Thoracic aorta (tissue), 2 donors: Measurements from ENCODE around the gene BICRA. TPM values are rescaled to one million over a fixed set of nuclear protein-coding genes. Genes with fewer than 3 reads are reported as not detected.
"Not testable (repeated sequence)": the region's sequence is repeated elsewhere in the genome, so short reads cannot be mapped to it uniquely, and the experiment has no call there.

Source experiments
- ATAC-seq: fragments of 150-250 bp; one replicate; pipeline ENCODE4 v1.8.0; 2017; ENCODE audit warnings: low read depth; ENCODE audit not compliant: insufficient number of reproducible peaks, low FRiP score
- DNase-seq: peaks from one replicate; pipeline ENCODE4 v3.0.0-alpha.2; 2020; ENCODE audit warnings: low spot score
- H3K27ac ChIP-seq, 2 donors: fragments of 200-600 bp; sonication (generic); 1 replicate in 1 of 2; 2 replicates in 1 of 2; pipeline ENCODE4 v1.5.1; 2016; ENCODE audit warnings: mild to moderate bottlenecking in 2 of 2, moderate library complexity in 2 of 2
- H3K27me3 ChIP-seq: fragments of 200-600 bp; sonication (generic); replicated peaks from 2 replicates; pipeline ENCODE4 v1.6.0; 2016; ENCODE audit warnings: mild to moderate bottlenecking; ENCODE audit not compliant: insufficient read depth
- H3K36me3 ChIP-seq: fragments of 200-600 bp; sonication (generic); one replicate; pipeline ENCODE4 v1.5.1; 2016
- H3K4me1 ChIP-seq, 2 donors: fragments of 200-600 bp; sonication (generic); 1 replicate in 1 of 2; 2 replicates in 1 of 2; pipeline versions ENCODE4 v1.5.1 to v1.6.0; 2016; ENCODE audit warnings: low read depth in 2 of 2, mild to moderate bottlenecking in 1 of 2; ENCODE audit not compliant: control insufficient read depth in 1 of 2
- H3K4me3 ChIP-seq: fragments of 200-600 bp; sonication (generic); 2 replicates; pipeline ENCODE4 v1.5.1; 2016; ENCODE audit warnings: mild to moderate bottlenecking
- H3K9me3 ChIP-seq: fragments of 200-600 bp; sonication (generic); 2 replicates; pipeline ENCODE4 v1.5.1; 2016
- CTCF ChIP-seq: fragments of 200-600 bp; sonication (generic); IDR thresholded peaks from one replicate; pipeline ENCODE4 v1.5.1; 2019; ENCODE audit warnings: antibody characterized with exemption
- total RNA-seq, 2 donors: library from RNA; depleted of rRNA; stranded (reverse); fragments of >200 nt; gene quantifications; one replicate each; pipeline versions ENCODE4 v1.1.0 to v1.2.3, GENCODE V29; 2016

The BICRA gene
- total RNA-seq, 2 donors from 2014 or later, result 10.8 to 18.4 TPM

GRCh38 chr19:47661161-47661560 is 52.2 kb downstream of the BICRA start:
- no peak for TF ChIP-seq CTCF
- no peaks in the 10 kb centered on the region for H3K36me3 ChIP-seq
- no peaks in the 10 kb centered on the region for H3K9me3 ChIP-seq
- no peak overlapping the region for H3K4me3 ChIP-seq
- peaks cover 31 to 51% of the 10 kb centered on the region in 2 donors for H3K4me1 ChIP-seq
- H3K27me3 ChIP-seq, result no peaks in the 10 kb centered on the region
- no peak for DNase-seq
- H3K27ac ChIP-seq, result peak overlapping the region in 1 of 2 donors; percentile 96
- ATAC-seq, result no peak

GRCh38 chr19:47661611-47662010 is 52.7 kb downstream of the BICRA start:
- ATAC-seq (no peak), DNase-seq (no peak)
- H3K36me3 ChIP-seq, result no peaks in the 10 kb centered on the region
- TF ChIP-seq CTCF, result no peak
- H3K4me3 ChIP-seq, result no peak overlapping the region
- peaks cover 31 to 51% of the 10 kb centered on the region in 2 donors for H3K4me1 ChIP-seq
- H3K27me3 ChIP-seq, result no peaks in the 10 kb centered on the region
- H3K27ac ChIP-seq, result peak overlapping the region; percentile 57 to 96
- no peaks in the 10 kb centered on the region for H3K9me3 ChIP-seq

GRCh38 chr19:47663435-47663910 is 54.5 kb downstream of the BICRA start:
- no peak for TF ChIP-seq CTCF
- ATAC-seq (peak; percentile 38), DNase-seq (no peak)
- Histone ChIP-seq H3K27me3 (no peaks in the 10 kb centered on the region), H3K36me3 (no peaks in the 10 kb centered on the region), H3K27ac (peak overlapping the region; percentile 88 to 96), H3K9me3 (no peaks in the 10 kb centered on the region), H3K4me1 (peaks cover 31 to 51% of the 10 kb centered on the region in 2 donors), H3K4me3 (peak overlapping the region; percentile 63)

GRCh38 chr19:47663911-47664771 is 55.2 kb downstream of the BICRA start:
- TF ChIP-seq CTCF, result no peak
- peak overlapping the region; percentile 88 to 96 for H3K27ac ChIP-seq
- H3K9me3 ChIP-seq, result no peaks in the 10 kb centered on the region
- ATAC-seq, result peak; percentile 91
- peak; percentile 68 for DNase-seq
- H3K27me3 ChIP-seq, result no peaks in the 10 kb centered on the region
- peaks cover 31 to 45% of the 10 kb centered on the region in 2 donors for H3K4me1 ChIP-seq
- peak overlapping the region; percentile 63 for H3K4me3 ChIP-seq
- no peaks in the 10 kb centered on the region for H3K36me3 ChIP-seq

GRCh38 chr19:47668556-47668955 is 59.6 kb downstream of the BICRA start:
- DNase-seq, H3K27ac ChIP-seq, H3K4me3 ChIP-seq, ATAC-seq, H3K9me3 ChIP-seq, H3K27me3 ChIP-seq, H3K36me3 ChIP-seq: not testable (repeated sequence)
- peaks cover 9 to 18% of the 10 kb centered on the region in 2 donors for H3K4me1 ChIP-seq
